ENCODE results near the gene NTF4. TPM values are rescaled to one million over a fixed set of nuclear protein-coding genes. Genes with fewer than 3 reads are reported as not detected.
A peak's percentile ranks its signal among the peaks of the same experiment; 100 is the strongest.

Gene NTF4
- total RNA-seq, 1 experiment from 2014 or later = 0.18 TPM

GRCh38 chr19:49022116-49022515 lies 42.5 kb downstream of the NTF4 start:
- no peak for ATAC-seq
- H3K27ac ChIP-seq (ENCODE audit: low read length) = no peak overlapping the region
- no TSS peak for BruUV-seq (replicated peaks)
- no peaks in the 10 kb centered on the region for H3K36me3 ChIP-seq (ENCODE audit: low read depth, low read length)
- H3K4me1 ChIP-seq (ENCODE audit: insufficient read depth, low read length) = peaks cover 10% of the 10 kb centered on the region; the same call in 1 of the 2 replicates
- intact Hi-C loops (cut with micrococcal nuclease) = no loop called here
- H3K27me3 ChIP-seq (ENCODE audit: low read length) = no peaks in the 10 kb centered on the region
- no peak overlapping the region for H3K4me3 ChIP-seq (ENCODE audit: low read length)
- H3K9me2 ChIP-seq (replicated peaks; ENCODE audit: low read length) = no peaks in the 10 kb centered on the region
- TF ChIP-seq EZH2 (IDR thresholded peaks at IDR 0.05; ENCODE audit: low read length, unreplicated experiment) (no peak), CTCF (conservative IDR thresholded peaks at IDR 0.05; ENCODE audit: low read depth, low read length) (no peak), EZH2phosphoT487 (IDR thresholded peaks at IDR 0.05; ENCODE audit: borderline replicate concordance, low read length) (no peak)
- ChIA-PET POLR2A (ENCODE audit: unreplicated experiment) (no interaction called here), CTCF (no interaction called here)
- no peak overlapping the region for H3K9ac ChIP-seq (ENCODE audit: low read length)
- no peak overlapping the region for H3K4me2 ChIP-seq (ENCODE audit: low read length)
- no peaks in the 10 kb centered on the region for H3K9me3 ChIP-seq (ENCODE audit: low read length)
- DNase-seq = no peak
- H3F3A ChIP-seq (ENCODE audit: low read length, unreplicated experiment) = no peaks in the 10 kb centered on the region
- H3K79me2 ChIP-seq (ENCODE audit: low read length) = no peaks in the 10 kb centered on the region
- no peak overlapping the region for H2AFZ ChIP-seq (ENCODE audit: low read length)
- H4K20me1 ChIP-seq (ENCODE audit: low read length) = no peaks in the 10 kb centered on the region

GRCh38 chr19:49020931-49021895 lies 43.4 kb downstream of the NTF4 start:
- Histone ChIP-seq H3K4me3 (ENCODE audit: low read length) (no peak overlapping the region), H3K79me2 (ENCODE audit: low read length) (no peaks in the 10 kb centered on the region), H4K20me1 (ENCODE audit: low read length) (no peaks in the 10 kb centered on the region), H3K4me2 (ENCODE audit: low read length) (no peak overlapping the region), H3K9me3 (ENCODE audit: low read length) (no peaks in the 10 kb centered on the region), H3K9me2 (replicated peaks; ENCODE audit: low read length) (no peaks in the 10 kb centered on the region), H3K27ac (ENCODE audit: low read length) (no peak overlapping the region), H3K9ac (ENCODE audit: low read length) (no peak overlapping the region), H2AFZ (ENCODE audit: low read length) (no peak overlapping the region), H3F3A (ENCODE audit: low read length, unreplicated experiment) (no peaks in the 10 kb centered on the region), H3K4me1 (ENCODE audit: insufficient read depth, low read length) (peaks cover 10% of the 10 kb centered on the region; the same call in 1 of the 2 replicates), H3K27me3 (ENCODE audit: low read length) (no peaks in the 10 kb centered on the region), H3K36me3 (ENCODE audit: low read depth, low read length) (no peaks in the 10 kb centered on the region)
- no peak for ATAC-seq
- ChIA-PET POLR2A (ENCODE audit: unreplicated experiment) (no interaction called here), CTCF (no interaction called here)
- peak; percentile 26 for DNase-seq
- BruUV-seq (replicated peaks) = no TSS peak
- intact Hi-C loops (cut with micrococcal nuclease) = no loop called here
- TF ChIP-seq EZH2phosphoT487 (IDR thresholded peaks at IDR 0.05; ENCODE audit: borderline replicate concordance, low read length) (no peak), EZH2 (IDR thresholded peaks at IDR 0.05; ENCODE audit: low read length, unreplicated experiment) (no peak), CTCF (conservative IDR thresholded peaks at IDR 0.05; ENCODE audit: low read depth, low read length) (no peak)

GRCh38 chr19:49020342-49020741 lies 44.3 kb downstream of the NTF4 start:
- CTCF ChIA-PET = no interaction called here

More at GRCh38 chr19:49020342-49020741, 44.3 kb downstream of the NTF4 start:
- POLR2A ChIA-PET (ENCODE audit: unreplicated experiment) = no interaction called here
- intact Hi-C loops (cut with micrococcal nuclease) = no loop called here
- DNase-seq (no peak), ATAC-seq (no peak)
- Histone ChIP-seq H3K4me3 (ENCODE audit: low read length) (no peak overlapping the region), H3K27ac (ENCODE audit: low read length) (no peak overlapping the region), H3K9me3 (ENCODE audit: low read length) (no peaks in the 10 kb centered on the region), H3K9me2 (replicated peaks; ENCODE audit: low read length) (no peaks in the 10 kb centered on the region), H4K20me1 (ENCODE audit: low read length) (no peaks in the 10 kb centered on the region), H3K9ac (ENCODE audit: low read length) (no peak overlapping the region), H2AFZ (ENCODE audit: low read length) (no peak overlapping the region), H3F3A (ENCODE audit: low read length, unreplicated experiment) (no peaks in the 10 kb centered on the region), H3K4me1 (ENCODE audit: insufficient read depth, low read length) (peaks cover 10% of the 10 kb centered on the region; the same call in 1 of the 2 replicates), H3K4me2 (ENCODE audit: low read length) (no peak overlapping the region), H3K27me3 (ENCODE audit: low read length) (no peaks in the 10 kb centered on the region), H3K36me3 (ENCODE audit: low read depth, low read length) (no peaks in the 10 kb centered on the region), H3K79me2 (ENCODE audit: low read length) (no peaks in the 10 kb centered on the region)
- BruUV-seq (replicated peaks) = no TSS peak
- TF ChIP-seq CTCF (conservative IDR thresholded peaks at IDR 0.05; ENCODE audit: low read depth, low read length) (no peak), EZH2phosphoT487 (IDR thresholded peaks at IDR 0.05; ENCODE audit: borderline replicate concordance, low read length) (no peak), EZH2 (IDR thresholded peaks at IDR 0.05; ENCODE audit: low read length, unreplicated experiment) (no peak)

Data from PC-3 (cell line).